Measurements from ENCODE around the gene NUMBL.

Gene NUMBL

GRCh38 chr19:40689339-40690049 lies 957 bp downstream of the NUMBL start:
- no peak for DNase-seq (ENCODE audit: low spot score)

GRCh38 chr19:40688987-40689338 lies 1.5 kb downstream of the NUMBL start:
- DNase-seq (ENCODE audit: low spot score) = no peak

- no peak for DNase-seq (ENCODE audit: low spot score)
Observed at GRCh38 chr19:40688309-40688708, 2.1 kb downstream of the NUMBL start.

GRCh38 chr19:40687525-40688016 lies 2.9 kb downstream of the NUMBL start:
- peak; percentile 91 for DNase-seq (ENCODE audit: low spot score)

GRCh38 chr19:40686882-40687524 lies 3.4 kb downstream of the NUMBL start:
- DNase-seq (ENCODE audit: low spot score) = no peak

DNA sequence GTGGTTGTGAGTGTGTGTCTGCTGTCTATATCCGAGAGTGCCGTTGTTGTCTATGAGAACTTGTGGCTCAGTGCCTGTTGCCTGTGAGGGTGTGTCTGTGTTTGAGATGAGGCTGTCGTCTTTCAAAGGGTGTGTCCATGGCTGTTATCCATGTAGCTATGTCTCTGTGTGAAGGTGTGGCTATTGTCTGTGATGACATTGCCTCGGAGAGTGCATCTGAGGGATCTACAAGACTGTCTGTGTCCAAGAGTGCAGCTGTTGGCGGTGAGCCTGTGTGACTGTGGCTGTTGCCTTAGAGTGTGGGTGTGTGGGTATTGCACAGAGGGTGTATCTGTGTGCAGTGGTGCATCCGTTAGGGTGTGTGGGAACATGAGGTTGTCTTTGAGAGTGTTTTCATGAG lies 4.9 kb downstream of the NUMBL start:
- no peak for DNase-seq (ENCODE audit: low spot score)

GRCh38 chr19:40685016-40685526 lies 5.4 kb downstream of the NUMBL start:
- no peak for DNase-seq (ENCODE audit: low spot score)

- no peak for DNase-seq (ENCODE audit: low spot score)
Observed at GRCh38 chr19:40684280-40684679, 6.2 kb downstream of the NUMBL start.

GRCh38 chr19:40683437-40683836 lies 7.0 kb downstream of the NUMBL start:
- DNase-seq (ENCODE audit: low spot score) = no peak

DNA sequence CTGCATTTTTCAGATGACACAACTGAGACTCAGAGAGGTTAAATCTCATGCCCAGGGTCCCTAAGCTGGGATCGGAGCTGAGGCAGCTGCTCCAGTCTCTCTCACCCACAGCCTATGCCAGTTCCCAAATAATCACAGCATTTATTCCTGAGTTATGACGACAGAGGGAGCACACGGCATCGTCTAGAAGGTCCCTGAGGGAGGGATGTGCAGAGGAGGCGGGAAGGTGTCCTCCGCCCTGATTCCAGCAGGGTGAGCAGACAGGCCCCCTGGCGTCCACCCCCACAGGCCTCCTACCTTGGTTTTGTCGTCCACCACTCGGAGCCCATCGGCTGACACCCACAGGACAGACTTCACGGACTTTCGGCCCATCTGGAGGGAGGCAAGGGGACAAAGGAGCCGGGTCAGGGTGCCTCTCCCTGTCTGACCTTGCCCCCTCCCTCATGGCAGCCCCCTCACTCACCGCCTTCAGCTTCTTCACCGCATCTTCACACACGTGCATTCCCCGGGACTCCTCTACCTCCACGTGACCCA lies 8.0 kb downstream of the NUMBL start:
- no peak for DNase-seq (ENCODE audit: low spot score)

DNA sequence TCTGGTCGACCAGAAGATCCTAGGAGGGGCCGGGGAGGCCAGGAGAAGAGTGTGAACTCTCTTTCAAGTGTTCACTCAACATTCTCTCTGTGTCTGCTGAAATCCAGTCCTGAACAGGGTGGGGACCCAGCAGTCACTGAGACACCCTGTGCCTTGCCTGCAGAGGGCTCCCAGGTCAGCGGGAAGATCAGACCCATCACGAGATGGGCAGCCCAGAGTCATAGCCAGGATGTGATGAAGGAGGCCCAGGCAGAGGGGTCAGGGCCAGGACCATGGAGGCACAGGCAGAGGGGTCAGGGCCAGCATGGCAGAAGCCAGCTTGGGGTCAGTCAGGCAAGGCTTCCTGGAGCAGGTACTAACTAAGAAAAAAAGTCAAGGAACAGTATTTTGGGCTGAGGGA lies 9.4 kb downstream of the NUMBL start:
- no peak for DNase-seq (ENCODE audit: low spot score)

DNA sequence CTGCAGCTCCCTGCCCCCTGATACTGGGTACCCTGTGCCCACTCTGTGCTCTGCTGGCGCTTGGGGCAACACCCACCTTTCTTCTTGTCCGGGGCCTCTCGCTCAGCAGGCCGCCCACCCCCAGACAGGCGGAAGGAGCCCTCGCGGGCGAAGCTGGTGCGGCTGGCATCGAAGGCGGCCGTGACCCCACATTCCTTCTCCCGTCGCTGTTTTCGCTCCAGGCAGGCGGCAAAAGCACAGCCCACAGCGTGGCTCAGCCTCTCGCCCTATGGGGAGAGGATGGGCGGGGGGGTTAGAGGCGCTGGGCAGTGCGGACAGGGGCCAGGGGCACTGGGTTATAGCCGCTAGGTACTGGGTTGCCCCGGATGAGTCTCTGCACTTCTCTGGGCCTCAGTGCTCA lies 13.3 kb downstream of the NUMBL start:
- DNase-seq (ENCODE audit: low spot score) = no peak

DNA sequence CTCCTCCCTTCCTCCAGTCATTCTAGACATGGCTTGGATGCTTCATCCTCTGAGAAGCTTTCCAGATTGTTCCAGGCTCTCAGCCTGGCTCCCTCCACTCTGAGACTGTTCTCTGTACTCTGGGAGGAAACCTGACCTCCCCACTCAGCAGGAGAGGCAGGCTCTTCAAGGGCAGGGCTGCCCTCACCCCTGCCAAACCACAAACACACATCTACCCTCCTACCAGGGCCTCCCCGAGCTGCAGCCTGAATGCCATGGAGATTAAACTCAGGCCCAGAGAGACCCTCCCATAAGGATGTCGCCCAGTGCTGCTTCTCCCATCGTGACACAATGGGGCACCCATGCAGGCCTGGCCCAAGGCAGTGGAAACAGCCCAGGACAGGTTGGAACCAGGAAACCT lies 16.2 kb downstream of the NUMBL start:
- no peak for DNase-seq (ENCODE audit: low spot score)

DNA sequence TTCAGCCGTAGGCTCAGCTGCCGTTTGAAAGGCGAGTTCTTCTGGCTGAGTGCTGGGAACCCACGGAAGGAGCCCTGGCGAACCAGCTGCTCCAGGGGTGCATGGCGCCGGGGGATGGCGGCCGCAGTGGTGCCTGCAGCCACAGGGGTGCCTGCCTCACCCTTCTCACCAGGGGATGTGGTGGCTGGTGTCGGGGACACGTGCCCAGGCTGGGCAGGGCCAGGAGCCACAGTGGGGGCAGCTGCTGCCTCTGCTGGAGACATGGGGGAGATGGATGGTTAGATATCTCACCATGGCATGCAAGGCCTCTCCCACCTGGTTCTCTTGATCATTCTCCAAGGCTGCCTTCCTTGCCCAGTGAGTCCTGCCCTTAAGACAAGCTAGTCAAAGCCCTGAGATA lies 17.1 kb downstream of the NUMBL start:
- DNase-seq (ENCODE audit: low spot score) = no peak

DNA sequence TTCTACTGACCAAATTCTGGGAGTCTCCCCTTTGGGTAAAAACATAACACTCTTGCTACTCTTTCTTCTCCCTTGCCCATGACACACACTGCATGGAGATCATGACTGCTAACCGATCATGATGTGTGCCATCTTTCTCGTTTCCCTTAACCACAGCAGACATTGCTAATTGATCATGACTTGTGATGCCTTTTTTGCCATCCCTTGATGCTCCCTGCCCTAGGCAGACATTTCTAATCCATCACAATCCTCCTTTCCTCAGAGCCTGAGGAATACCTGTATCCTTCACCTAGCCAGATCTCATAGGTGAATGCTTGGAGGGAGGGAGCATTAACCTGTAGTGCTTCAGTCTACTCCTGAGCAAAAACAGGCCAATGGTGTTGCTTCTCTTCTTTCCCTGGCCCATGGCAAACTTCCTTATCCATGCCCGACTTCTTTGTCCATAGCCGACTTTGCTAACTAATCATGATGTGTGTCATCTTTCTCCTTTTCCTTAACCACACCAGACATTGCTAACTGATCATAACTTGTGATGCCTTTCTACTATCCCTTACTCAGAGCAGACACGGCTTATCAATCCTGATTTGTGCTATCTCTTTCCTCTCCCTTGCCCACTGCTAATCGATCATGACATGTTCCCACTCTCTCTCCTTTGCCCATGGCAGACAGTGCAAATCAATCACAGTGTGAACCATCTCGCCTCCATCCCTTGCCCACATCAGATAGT lies 17.7 kb downstream of the NUMBL start:
- no peak for DNase-seq (ENCODE audit: low spot score)

GRCh38 chr19:40672038-40672437 lies 18.4 kb downstream of the NUMBL start:
- no peak for DNase-seq (ENCODE audit: low spot score)

GRCh38 chr19:40671404-40671803 lies 19.0 kb downstream of the NUMBL start:
- no peak for DNase-seq (ENCODE audit: low spot score)

DNA sequence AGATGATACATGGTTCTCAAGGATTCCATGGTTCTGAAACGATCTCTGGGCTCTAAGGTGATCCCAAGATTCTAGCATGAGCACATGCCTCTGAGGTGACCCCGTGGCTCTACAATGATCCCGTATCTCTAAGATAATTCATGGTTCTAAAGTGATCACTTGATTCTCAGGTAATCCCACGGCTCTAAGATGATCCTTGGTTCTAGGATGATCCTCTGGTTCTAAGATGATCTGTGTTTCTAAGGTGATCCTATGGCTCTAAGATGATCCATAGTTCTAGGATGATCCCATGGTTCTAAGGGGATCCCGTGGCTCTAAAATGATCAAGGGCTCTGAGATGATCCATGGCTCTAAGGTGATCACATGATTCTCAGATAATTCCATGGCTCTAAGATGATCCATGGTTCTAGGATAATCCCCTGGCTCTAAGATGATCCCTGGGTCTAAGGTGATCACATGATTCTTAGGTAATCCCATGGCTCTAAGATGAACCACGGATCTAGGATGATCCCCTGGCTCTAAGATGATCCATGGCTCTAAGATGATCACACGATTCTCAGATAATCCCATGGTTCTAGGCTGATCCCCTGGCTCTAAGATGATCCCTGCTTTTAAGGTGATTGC lies 21.3 kb downstream of the NUMBL start:
- DNase-seq (ENCODE audit: low spot score) = no peak

DNA sequence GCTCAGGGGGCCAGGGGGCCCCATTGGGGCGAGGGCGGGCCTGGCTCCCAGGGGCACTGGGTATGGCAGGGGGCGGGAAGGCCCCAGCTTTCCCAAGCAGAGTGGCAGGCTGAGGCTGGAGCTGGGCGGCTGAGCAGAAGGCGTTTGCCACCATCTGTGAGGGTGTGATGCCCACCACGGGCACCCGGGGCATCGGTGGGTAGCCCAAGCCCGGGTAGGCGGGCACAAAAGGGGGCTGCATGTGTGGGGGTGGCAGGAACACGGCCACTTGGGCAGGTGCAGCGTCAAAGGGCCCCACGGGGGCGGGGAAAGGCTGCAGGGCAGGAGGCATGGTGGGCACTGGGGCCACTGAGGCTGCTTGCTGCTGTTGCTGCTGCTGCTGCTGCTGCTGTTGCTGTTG lies 22.8 kb downstream of the NUMBL start:
- no peak for DNase-seq (ENCODE audit: low spot score)

GRCh38 chr19:40666803-40667438 lies 23.5 kb downstream of the NUMBL start:
- DNase-seq (ENCODE audit: low spot score) = no peak
